Measurements from ENCODE around the gene KDM5A. TPM values are rescaled to one million over a fixed set of nuclear protein-coding genes. Genes with fewer than 3 reads are reported as not detected.
"Not testable (repeated sequence)": the region's sequence is repeated elsewhere in the genome, so short reads cannot be mapped to it uniquely, and the experiment has no call there.

The KDM5A gene
- total and polyA plus RNA-seq, 2 donors (not counting 3 experiments of a cell fraction or from before 2014, with no cell fraction given), result 12.6 to 61.0 TPM

DNA sequence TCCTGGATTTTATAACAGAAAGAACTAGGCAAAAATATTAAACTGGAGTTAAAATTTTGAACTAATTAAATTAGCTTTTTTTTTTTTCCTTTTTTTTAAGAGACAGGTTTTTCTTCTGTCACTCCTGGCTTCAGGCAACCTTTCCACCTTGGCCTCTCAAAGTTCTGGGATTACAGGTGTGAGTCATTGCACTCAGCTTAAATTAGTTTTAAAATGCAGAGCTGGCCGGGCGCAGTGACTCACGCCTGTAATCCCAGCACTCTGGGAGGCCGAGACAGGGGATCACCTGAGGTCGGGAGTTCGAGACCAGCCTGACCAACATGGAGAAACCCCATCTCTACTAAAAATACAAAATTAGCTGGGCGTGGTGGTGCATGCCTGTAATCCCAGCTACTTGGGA, 39.5 kb downstream of the KDM5A start:
- H3K4me1 ChIP-seq (ENCODE audit: control insufficient read depth, extremely low read depth, insufficient read depth, low read length); FAIRE-seq: not testable (repeated sequence)
- POLR2A ChIA-PET, result interaction anchor here (0.5 kb wide), 1 partner anchor 45 kb away, joined by 6 read pairs; no protein-coding TSS in a partner anchor

DNA sequence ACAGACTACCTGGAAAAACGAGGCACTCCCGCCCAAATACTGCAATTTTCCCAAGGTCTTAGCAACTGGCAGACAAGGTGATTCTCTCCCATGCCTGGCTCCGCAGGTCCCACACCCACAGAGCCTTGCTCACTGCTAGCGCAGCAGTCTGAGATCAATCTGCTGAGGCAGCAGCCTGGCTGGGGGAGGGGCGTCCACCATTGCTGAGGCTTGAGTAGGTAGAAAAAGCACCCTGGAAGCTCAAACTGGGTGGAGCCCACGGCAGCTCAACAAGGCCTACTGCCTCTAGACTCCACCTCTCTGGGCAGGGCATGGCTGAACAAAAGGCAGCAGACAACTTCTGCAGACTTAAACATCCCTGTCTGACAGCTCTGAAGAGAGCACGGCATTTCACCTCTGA, 46.1 kb downstream of the KDM5A start:
- H3K4me1 ChIP-seq (ENCODE audit: control insufficient read depth, extremely low read depth, insufficient read depth, low read length); BruUV-seq (replicated peaks); intact Hi-C loops (cut with micrococcal nuclease); H4K20me1 ChIP-seq (replicated peaks; ENCODE audit: control insufficient read depth, extremely low read depth, insufficient read depth, low read length); H3K27me3 ChIP-seq (ENCODE audit: control insufficient read depth in 2 of 2, insufficient read depth in 2 of 2, low read length in 2 of 2); CTCF ChIA-PET; DNase-seq (ENCODE audit: low read depth, low spot score); H3K9ac ChIP-seq (replicated peaks; ENCODE audit: extremely low read depth, insufficient read depth, low read length); H3K9me3 ChIP-seq (replicated peaks; ENCODE audit: control insufficient read depth, insufficient read depth, low read length); H3K9me1 ChIP-seq (replicated peaks; ENCODE audit: control insufficient read depth, extremely low read depth, insufficient read depth, low read length); dilution Hi-C loops (cut with MboI; ENCODE audit: extremely low pct_ligation_motif_present, low sequenced_read_pairs); H2AFZ ChIP-seq (ENCODE audit: low read depth, low read length); H3K4me3 ChIP-seq (replicated peaks in 1 of 3; ENCODE audit: insufficient read depth in 1 of 3, low read depth in 1 of 3, low read length in 3 of 3); FAIRE-seq; POLR2A ChIA-PET; H3K4me2 ChIP-seq (ENCODE audit: insufficient read depth, low read length); H3K79me2 ChIP-seq (ENCODE audit: control insufficient read depth, insufficient read depth, low read length); H3K27ac ChIP-seq (ENCODE audit: insufficient read depth, low read depth, low read length): not testable (repeated sequence)
- H3K36me3 ChIP-seq (ENCODE audit: control insufficient read depth in 2 of 2, extremely low read depth in 1 of 2, insufficient read depth in 2 of 2, low read length in 2 of 2), result peaks cover 4 to 11% of the 10 kb centered on the region in 2 experiments

More for the DNA sequence above, 39.5 kb downstream of the KDM5A start:
- H3K9me1 ChIP-seq (replicated peaks; ENCODE audit: control insufficient read depth, extremely low read depth, insufficient read depth, low read length); H3K27ac ChIP-seq (ENCODE audit: insufficient read depth, low read depth, low read length); BruUV-seq (replicated peaks); H3K4me2 ChIP-seq (ENCODE audit: insufficient read depth, low read length); H3K4me3 ChIP-seq (replicated peaks in 1 of 3; ENCODE audit: insufficient read depth in 1 of 3, low read depth in 1 of 3, low read length in 3 of 3); H3K79me2 ChIP-seq (ENCODE audit: control insufficient read depth, insufficient read depth, low read length); H2AFZ ChIP-seq (ENCODE audit: low read depth, low read length); CTCF ChIA-PET; intact Hi-C loops (cut with micrococcal nuclease); dilution Hi-C loops (cut with MboI; ENCODE audit: extremely low pct_ligation_motif_present, low sequenced_read_pairs); H3K9me3 ChIP-seq (replicated peaks; ENCODE audit: control insufficient read depth, insufficient read depth, low read length); H4K20me1 ChIP-seq (replicated peaks; ENCODE audit: control insufficient read depth, extremely low read depth, insufficient read depth, low read length); H3K27me3 ChIP-seq (ENCODE audit: control insufficient read depth in 2 of 2, insufficient read depth in 2 of 2, low read length in 2 of 2); DNase-seq (ENCODE audit: low read depth, low spot score); H3K9ac ChIP-seq (replicated peaks; ENCODE audit: extremely low read depth, insufficient read depth, low read length): not testable (repeated sequence)
- peaks cover 5 to 17% of the 10 kb centered on the region in 2 experiments for H3K36me3 ChIP-seq (ENCODE audit: control insufficient read depth in 2 of 2, extremely low read depth in 1 of 2, insufficient read depth in 2 of 2, low read length in 2 of 2)

DNA sequence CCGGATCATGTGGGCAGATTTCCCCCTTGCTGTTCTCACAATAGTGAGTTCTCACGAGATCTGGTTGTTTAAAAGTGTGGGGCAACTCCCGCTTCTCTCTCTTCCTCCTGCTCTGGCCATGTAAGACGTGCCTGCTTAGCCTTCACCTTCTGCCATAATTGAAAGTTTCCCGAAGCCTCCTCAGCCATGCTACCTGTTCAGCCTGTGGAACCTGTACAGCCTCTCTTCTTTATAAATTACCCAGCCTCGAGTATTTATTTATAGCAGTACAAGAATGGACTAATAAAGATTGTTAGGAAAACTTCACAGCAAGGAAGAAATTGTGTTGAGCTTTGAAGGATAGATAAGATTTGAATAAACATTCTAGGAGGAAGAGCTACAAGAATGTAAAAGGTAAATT, 52.1 kb downstream of the KDM5A start:
- Histone ChIP-seq H3K27me3 (ENCODE audit: control insufficient read depth in 2 of 2, insufficient read depth in 2 of 2, low read length in 2 of 2) (no peaks in the 10 kb centered on the region), H4K20me1 (replicated peaks; ENCODE audit: control insufficient read depth, extremely low read depth, insufficient read depth, low read length) (no peaks in the 10 kb centered on the region), H2AFZ (ENCODE audit: low read depth, low read length) (no peak overlapping the region), H3K9me1 (replicated peaks; ENCODE audit: control insufficient read depth, extremely low read depth, insufficient read depth, low read length) (no peaks in the 10 kb centered on the region), H3K9me3 (replicated peaks; ENCODE audit: control insufficient read depth, insufficient read depth, low read length) (no peaks in the 10 kb centered on the region), H3K4me1 (ENCODE audit: control insufficient read depth, extremely low read depth, insufficient read depth, low read length) (peaks cover 8% of the 10 kb centered on the region), H3K4me2 (ENCODE audit: insufficient read depth, low read length) (no peak overlapping the region), H3K36me3 (ENCODE audit: control insufficient read depth in 2 of 2, extremely low read depth in 1 of 2, insufficient read depth in 2 of 2, low read length in 2 of 2) (peaks cover 8 to 13% of the 10 kb centered on the region in 2 experiments), H3K4me3 (replicated peaks in 1 of 3; ENCODE audit: insufficient read depth in 1 of 3, low read depth in 1 of 3, low read length in 3 of 3) (no peak overlapping the region), H3K9ac (replicated peaks; ENCODE audit: extremely low read depth, insufficient read depth, low read length) (no peak overlapping the region), H3K27ac (ENCODE audit: insufficient read depth, low read depth, low read length) (no peak overlapping the region), H3K79me2 (ENCODE audit: control insufficient read depth, insufficient read depth, low read length) (peaks cover 9% of the 10 kb centered on the region)
- POLR2A ChIA-PET, result no interaction called here
- dilution Hi-C loops (cut with MboI; ENCODE audit: extremely low pct_ligation_motif_present, low sequenced_read_pairs) (no loop called here), intact Hi-C loops (cut with micrococcal nuclease) (no loop called here)
- FAIRE-seq (no peak), DNase-seq (ENCODE audit: low read depth, low spot score) (no peak)
- CTCF ChIA-PET, result interaction anchor here (1.0 kb wide), 1 partner anchor 37 kb away, joined by 3 read pairs; no protein-coding TSS in a partner anchor
- TF ChIP-seq POLR2AphosphoS5 (IDR thresholded peaks at IDR 0.05; ENCODE audit: insufficient read depth, low read depth, low read length) (no peak), JUN (IDR thresholded peaks at IDR 0.05; ENCODE audit: borderline replicate concordance, insufficient read depth, insufficient read length, low read depth) (no peak), MYC (IDR thresholded peaks at IDR 0.05; ENCODE audit: low read depth, low read length) (no peak), FOS (IDR thresholded peaks at IDR 0.05; ENCODE audit: borderline replicate concordance, insufficient read depth, low read length) (no peak), EZH2 (IDR thresholded peaks at IDR 0.05; ENCODE audit: borderline replicate concordance, low read depth, low read length, severe bottlenecking) (no peak)
- TF ChIP-seq, protein P1, sequence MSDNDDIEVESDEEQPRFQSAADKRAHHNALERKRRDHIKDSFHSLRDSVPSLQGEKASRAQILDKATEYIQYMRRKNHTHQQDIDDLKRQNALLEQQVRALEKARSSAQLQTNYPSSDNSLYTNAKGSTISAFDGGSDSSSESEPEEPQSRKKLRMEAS (IDR thresholded peaks at IDR 0.05; ENCODE audit: insufficient read depth, insufficient read length), result no peak
- no TSS peak for BruUV-seq (replicated peaks)

Data from endothelial cell of umbilical vein (primary cell).